ENCODE measurements around the gene RTCB. TPM values are rescaled to one million over a fixed set of nuclear protein-coding genes. Genes with fewer than 3 reads are reported as not detected.
A peak's percentile ranks its signal among the peaks of the same experiment; 100 is the strongest.

Gene RTCB
- 65.3 and 65.9 TPM in 2 replicates for polyA plus RNA-seq (2013)

GRCh38 chr22:32411829-32412592 is at the start of gene RTCB:
Gene RTCB (minus strand): TSS chr22:32412247. CDS start chr22:32412156, 91 bp downstream.
- Histone ChIP-seq H4K91ac (ENCODE audit: low read depth, low read length) (peak within 1 kb of the TSS; percentile 64), H3K9ac (ENCODE audit: low read length) (peak within 1 kb of the TSS; percentile 80), H3K14ac (ENCODE audit: low read length) (peak within 1 kb of the TSS; percentile 58), H3K36me3 (ENCODE audit: control insufficient read depth in 1 of 2, insufficient read depth in 2 of 2, low read length in 2 of 2) (peaks cover 4 to 11% of the 10 kb centered on the region in 2 experiments), H4K8ac (ENCODE audit: low read depth, low read length) (peak within 1 kb of the TSS; percentile 88), H3K23ac (ENCODE audit: low read length) (no peak within 1 kb of the TSS), H3K4me3 (ENCODE audit: low read depth, low read length) (peak within 1 kb of the TSS; percentile 85), H3K27me3 (ENCODE audit: insufficient read depth, low read length) (no peaks in the 10 kb centered on the region), H3K79me1 (ENCODE audit: low read length) (peaks cover 4% of the 10 kb centered on the region), H2AK5ac (ENCODE audit: low read length) (no peak within 1 kb of the TSS), H2BK120ac (ENCODE audit: insufficient read depth, low read length, poor library complexity) (peak within 1 kb of the TSS; percentile 29), H4K12ac (ENCODE audit: low read depth, low read length) (peak within 1 kb of the TSS; percentile 45), H3K4ac (ENCODE audit: low read depth, low read length) (peak within 1 kb of the TSS; percentile 84), H2AFZ (ENCODE audit: insufficient read depth, low read length, poor library complexity) (peak within 1 kb of the TSS; percentile 68), H3K79me2 (ENCODE audit: control insufficient read depth, insufficient read depth, low read length, poor library complexity) (peaks cover 11% of the 10 kb centered on the region), H3K27ac (ENCODE audit: low read depth, low read length) (peak within 1 kb of the TSS; percentile 57), H3K4me2 (ENCODE audit: low read length) (peak within 1 kb of the TSS; percentile 73), H2BK12ac (ENCODE audit: low read length) (no peak within 1 kb of the TSS), H3K9me3 (ENCODE audit: insufficient read depth, low read depth, low read length) (no peaks in the 10 kb centered on the region), H2BK5ac (ENCODE audit: low read depth, low read length, poor library complexity) (peak within 1 kb of the TSS; percentile 7), H3K18ac (ENCODE audit: low read length) (peak within 1 kb of the TSS; percentile 16), H3K4me1 (ENCODE audit: control insufficient read depth in 1 of 2, insufficient read depth in 2 of 2, low read length in 2 of 2) (peaks cover 5% of the 10 kb centered on the region in 2 experiments)
- no CpG with 5 or more reads among the region's 40 CpGs for WGBS (ENCODE audit: extremely low coverage, insufficient coverage, insufficient read length)
- peak; percentile 95 to 99 for DNase-seq

- H3K79me1 ChIP-seq (ENCODE audit: low read length): no peaks in the 10 kb centered on the region
- H3K14ac ChIP-seq (ENCODE audit: low read length): no peak overlapping the region
- no peak overlapping the region for H2BK120ac ChIP-seq (ENCODE audit: insufficient read depth, low read length, poor library complexity)
- H3K4me3 ChIP-seq (ENCODE audit: low read depth, low read length): no peak overlapping the region
- H3K4me1 ChIP-seq (ENCODE audit: control insufficient read depth in 1 of 2, insufficient read depth in 2 of 2, low read length in 2 of 2): no peaks in the 10 kb centered on the region
- no peak overlapping the region for H2AFZ ChIP-seq (ENCODE audit: insufficient read depth, low read length, poor library complexity)
- H2AK5ac ChIP-seq (ENCODE audit: low read length): no peak overlapping the region
- H4K8ac ChIP-seq (ENCODE audit: low read depth, low read length): no peak overlapping the region
- H3K9ac ChIP-seq (ENCODE audit: low read length): no peak overlapping the region
- H3K23ac ChIP-seq (ENCODE audit: low read length): no peak overlapping the region
- no peak overlapping the region for H4K12ac ChIP-seq (ENCODE audit: low read depth, low read length)
- no peak overlapping the region for H4K91ac ChIP-seq (ENCODE audit: low read depth, low read length)
- no peak overlapping the region for H2BK12ac ChIP-seq (ENCODE audit: low read length)
- no peak overlapping the region for H3K27ac ChIP-seq (ENCODE audit: low read depth, low read length)
- no peak overlapping the region for H2BK5ac ChIP-seq (ENCODE audit: low read depth, low read length, poor library complexity)
- H3K79me2 ChIP-seq (ENCODE audit: control insufficient read depth, insufficient read depth, low read length, poor library complexity): no peaks in the 10 kb centered on the region
- no peak overlapping the region for H3K18ac ChIP-seq (ENCODE audit: low read length)
- no peak overlapping the region for H3K4ac ChIP-seq (ENCODE audit: low read depth, low read length)
- H3K27me3 ChIP-seq (ENCODE audit: insufficient read depth, low read length): no peaks in the 10 kb centered on the region
- H3K9me3 ChIP-seq (ENCODE audit: insufficient read depth, low read depth, low read length): no peaks in the 10 kb centered on the region
- H3K36me3 ChIP-seq (ENCODE audit: control insufficient read depth in 1 of 2, insufficient read depth in 2 of 2, low read length in 2 of 2): no peaks in the 10 kb centered on the region
- no peak overlapping the region for H3K4me2 ChIP-seq (ENCODE audit: low read length)
- no CpG with 5 or more reads among the region's 4 CpGs for WGBS (ENCODE audit: extremely low coverage, insufficient coverage, insufficient read length)
- DNase-seq: no peak
These were observed 45.0 kb upstream of the RTCB start for GRCh38 chr22:32457031-32457430.

- Histone ChIP-seq H3K36me3 (ENCODE audit: control insufficient read depth in 1 of 2, insufficient read depth in 2 of 2, low read length in 2 of 2) (no peaks in the 10 kb centered on the region), H4K8ac (ENCODE audit: low read depth, low read length) (no peak overlapping the region), H3K79me1 (ENCODE audit: low read length) (no peaks in the 10 kb centered on the region), H3K4me3 (ENCODE audit: low read depth, low read length) (no peak overlapping the region), H2AFZ (ENCODE audit: insufficient read depth, low read length, poor library complexity) (no peak overlapping the region), H3K4ac (ENCODE audit: low read depth, low read length) (no peak overlapping the region), H2BK120ac (ENCODE audit: insufficient read depth, low read length, poor library complexity) (no peak overlapping the region), H2BK5ac (ENCODE audit: low read depth, low read length, poor library complexity) (no peak overlapping the region), H3K9ac (ENCODE audit: low read length) (no peak overlapping the region), H4K12ac (ENCODE audit: low read depth, low read length) (no peak overlapping the region), H2AK5ac (ENCODE audit: low read length) (no peak overlapping the region), H3K23ac (ENCODE audit: low read length) (no peak overlapping the region), H3K27ac (ENCODE audit: low read depth, low read length) (no peak overlapping the region), H3K79me2 (ENCODE audit: control insufficient read depth, insufficient read depth, low read length, poor library complexity) (no peaks in the 10 kb centered on the region), H3K4me2 (ENCODE audit: low read length) (no peak overlapping the region), H3K9me3 (ENCODE audit: insufficient read depth, low read depth, low read length) (no peaks in the 10 kb centered on the region), H3K14ac (ENCODE audit: low read length) (no peak overlapping the region), H3K4me1 (ENCODE audit: control insufficient read depth in 1 of 2, insufficient read depth in 2 of 2, low read length in 2 of 2) (no peaks in the 10 kb centered on the region), H2BK12ac (ENCODE audit: low read length) (no peak overlapping the region), H3K27me3 (ENCODE audit: insufficient read depth, low read length) (no peaks in the 10 kb centered on the region), H4K91ac (ENCODE audit: low read depth, low read length) (no peak overlapping the region), H3K18ac (ENCODE audit: low read length) (no peak overlapping the region)
- peak; percentile 29 to 61 for DNase-seq
- WGBS (ENCODE audit: extremely low coverage, insufficient coverage, insufficient read length): no CpG with 5 or more reads among the region's 4 CpGs
These were observed 36.9 kb upstream of the RTCB start for GRCh38 chr22:32448980-32449379.

DNA sequence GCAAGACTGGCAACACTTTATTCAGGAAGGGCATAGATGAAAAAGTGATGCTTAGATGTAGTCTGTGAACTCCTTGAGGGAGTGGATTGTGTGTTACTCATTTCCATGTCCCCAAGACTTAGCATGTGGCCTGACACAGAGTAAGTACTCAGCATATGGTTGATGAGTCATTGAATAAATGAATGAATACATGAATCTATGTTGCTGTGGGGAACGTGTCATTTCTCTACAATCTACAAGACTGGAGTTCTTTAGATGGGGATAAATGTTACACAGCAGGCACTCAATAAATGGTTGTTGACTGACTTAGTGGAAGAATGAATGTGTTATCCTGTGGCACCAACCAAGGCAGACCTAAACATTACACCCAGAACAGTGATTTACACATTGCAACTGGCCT is 34.3 kb upstream of the RTCB start:
- no peak overlapping the region for H3K23ac ChIP-seq (ENCODE audit: low read length)
- no peaks in the 10 kb centered on the region for H3K36me3 ChIP-seq (ENCODE audit: control insufficient read depth in 1 of 2, insufficient read depth in 2 of 2, low read length in 2 of 2)
- H2BK5ac ChIP-seq (ENCODE audit: low read depth, low read length, poor library complexity): no peak overlapping the region
- H4K91ac ChIP-seq (ENCODE audit: low read depth, low read length): no peak overlapping the region
- no peak overlapping the region for H3K18ac ChIP-seq (ENCODE audit: low read length)
- H3K27me3 ChIP-seq (ENCODE audit: insufficient read depth, low read length): no peaks in the 10 kb centered on the region
- no peak overlapping the region for H2AK5ac ChIP-seq (ENCODE audit: low read length)
- H3K4me3 ChIP-seq (ENCODE audit: low read depth, low read length): no peak overlapping the region
- H4K8ac ChIP-seq (ENCODE audit: low read depth, low read length): no peak overlapping the region
- no peak for DNase-seq
- no peak overlapping the region for H3K27ac ChIP-seq (ENCODE audit: low read depth, low read length)
- no peak overlapping the region for H2AFZ ChIP-seq (ENCODE audit: insufficient read depth, low read length, poor library complexity)
- no peaks in the 10 kb centered on the region for H3K9me3 ChIP-seq (ENCODE audit: insufficient read depth, low read depth, low read length)
- H3K4me1 ChIP-seq (ENCODE audit: control insufficient read depth in 1 of 2, insufficient read depth in 2 of 2, low read length in 2 of 2): no peaks in the 10 kb centered on the region
- H3K14ac ChIP-seq (ENCODE audit: low read length): no peak overlapping the region
- no peak overlapping the region for H3K4ac ChIP-seq (ENCODE audit: low read depth, low read length)
- H3K9ac ChIP-seq (ENCODE audit: low read length): no peak overlapping the region
- H3K4me2 ChIP-seq (ENCODE audit: low read length): no peak overlapping the region
- H3K79me2 ChIP-seq (ENCODE audit: control insufficient read depth, insufficient read depth, low read length, poor library complexity): no peaks in the 10 kb centered on the region
- H2BK120ac ChIP-seq (ENCODE audit: insufficient read depth, low read length, poor library complexity): no peak overlapping the region
- H3K79me1 ChIP-seq (ENCODE audit: low read length): no peaks in the 10 kb centered on the region
- WGBS (ENCODE audit: extremely low coverage, insufficient coverage, insufficient read length): no CpG with 5 or more reads among the region's 1 CpG
- H2BK12ac ChIP-seq (ENCODE audit: low read length): no peak overlapping the region
- H4K12ac ChIP-seq (ENCODE audit: low read depth, low read length): no peak overlapping the region
